CMK (cell line): Measurements from ENCODE around the gene PLEKHM3.
A peak's percentile ranks its signal among the peaks of the same experiment; 100 is the strongest.

Source experiments
- DNase-seq: peaks from one replicate; pipeline ENCODE4 v3.0.0-alpha.2; 2010; ENCODE audit warnings: low read depth

The PLEKHM3 gene, protein sequence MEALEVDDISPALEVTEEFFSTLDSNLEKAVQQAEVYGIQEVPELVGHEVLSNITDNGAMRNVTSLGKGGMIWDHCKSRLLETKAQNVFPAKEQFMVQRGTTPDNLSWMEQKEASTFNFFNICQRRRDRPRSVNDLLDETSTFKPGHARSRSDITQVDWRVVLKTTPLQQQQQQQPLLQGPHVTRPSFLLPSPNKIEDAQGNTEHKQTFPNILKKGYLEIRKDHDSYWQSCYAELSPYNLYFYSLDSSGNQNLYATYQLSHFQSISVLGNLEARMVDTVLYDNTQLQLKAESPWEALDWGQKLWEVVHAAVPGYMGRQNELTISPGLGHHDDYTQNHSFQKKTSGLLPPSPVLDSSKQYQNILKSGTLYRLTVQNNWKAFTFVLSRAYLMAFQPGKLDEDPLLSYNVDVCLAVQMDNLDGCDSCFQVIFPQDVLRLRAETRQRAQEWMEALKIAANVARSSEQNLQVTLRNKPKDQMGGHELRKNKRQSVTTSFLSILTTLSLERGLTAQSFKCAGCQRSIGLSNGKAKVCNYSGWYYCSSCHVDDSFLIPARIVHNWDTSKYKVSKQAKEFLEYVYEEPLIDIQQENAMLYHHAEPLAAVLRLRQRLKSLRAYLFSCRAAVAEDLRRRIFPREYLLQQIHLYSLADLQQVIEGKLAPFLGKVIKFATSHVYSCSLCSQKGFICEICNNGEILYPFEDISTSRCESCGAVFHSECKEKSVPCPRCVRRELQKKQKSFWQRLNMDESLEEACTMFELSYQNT

DNA sequence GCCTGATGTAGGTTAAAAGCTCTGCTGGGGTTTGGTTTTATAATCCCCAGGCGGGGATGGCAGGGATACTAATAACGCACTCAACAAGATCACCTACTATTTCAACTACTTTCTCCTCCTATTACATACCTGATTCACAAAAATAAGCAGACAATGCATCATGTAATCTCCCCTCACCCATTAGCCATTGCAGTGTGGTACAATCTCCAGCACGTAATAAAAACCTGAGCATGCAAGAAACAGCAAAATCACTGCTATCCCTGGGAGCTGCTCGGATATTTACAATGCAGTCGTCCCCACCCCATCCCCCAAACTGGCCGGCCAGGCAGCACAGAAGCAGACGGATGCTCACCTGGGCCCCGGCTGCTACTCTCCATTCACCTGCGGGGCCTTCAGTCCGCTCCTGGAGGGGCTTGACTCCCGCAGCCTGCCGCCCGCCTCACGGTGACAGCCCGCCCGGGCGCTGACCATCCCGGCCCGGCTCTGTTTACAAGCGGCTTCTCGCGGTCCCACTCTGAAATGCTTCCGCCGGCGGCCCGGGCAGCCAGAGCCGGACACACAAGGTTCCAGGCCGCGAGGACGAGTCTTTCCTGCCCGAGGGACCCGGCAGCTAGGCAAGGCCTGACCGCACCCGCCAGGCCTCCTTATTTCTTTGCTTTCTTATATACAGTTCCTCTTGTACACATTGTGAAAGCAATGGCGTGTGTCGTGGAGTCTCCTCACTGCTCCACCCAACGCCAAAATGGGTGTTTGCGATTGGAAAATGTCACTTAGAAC, at the start of gene PLEKHM3:
Gene PLEKHM3 (minus strand): TSS at position 491 of the 777 bp plus-strand sequence. CDS start 23,888 bp downstream, outside the sequence.
- DNase-seq: peak; percentile 50

DNA sequence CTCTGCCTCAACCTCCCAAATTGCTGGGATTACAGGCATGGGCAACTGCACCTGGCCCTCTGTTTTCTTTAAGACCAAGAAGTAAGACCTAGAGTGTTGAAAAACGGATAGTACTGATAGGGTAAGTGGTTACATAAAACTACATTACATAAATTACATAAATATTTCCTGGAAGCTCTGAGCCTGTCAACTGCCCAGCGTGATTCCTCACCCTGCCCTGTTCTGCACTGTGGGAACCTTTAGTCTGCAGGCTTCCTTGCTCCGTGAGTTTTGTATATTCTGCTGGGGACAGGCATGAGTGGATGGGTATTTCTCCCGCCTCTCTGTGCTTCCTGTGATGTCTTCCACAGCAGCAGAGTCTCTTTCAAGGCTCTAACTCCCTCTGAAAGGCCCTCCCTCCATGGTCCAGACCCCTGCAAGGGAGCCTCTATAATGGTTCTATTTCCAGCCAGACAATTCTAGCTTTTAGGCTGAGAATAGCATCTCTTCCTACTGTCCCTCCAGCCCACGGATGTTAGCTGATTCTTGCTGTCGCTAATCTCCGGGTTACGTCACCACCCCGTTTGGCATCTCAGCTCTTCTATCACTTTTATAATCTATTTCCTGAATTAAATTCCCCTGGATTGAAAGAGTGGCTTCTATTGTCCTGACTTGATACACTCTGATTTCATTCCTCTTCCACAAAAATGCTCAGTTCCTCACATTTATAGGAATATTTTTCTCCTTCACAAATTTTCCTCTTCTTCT, 49.5 kb upstream of the PLEKHM3 start:
- DNase-seq: no peak

DNA sequence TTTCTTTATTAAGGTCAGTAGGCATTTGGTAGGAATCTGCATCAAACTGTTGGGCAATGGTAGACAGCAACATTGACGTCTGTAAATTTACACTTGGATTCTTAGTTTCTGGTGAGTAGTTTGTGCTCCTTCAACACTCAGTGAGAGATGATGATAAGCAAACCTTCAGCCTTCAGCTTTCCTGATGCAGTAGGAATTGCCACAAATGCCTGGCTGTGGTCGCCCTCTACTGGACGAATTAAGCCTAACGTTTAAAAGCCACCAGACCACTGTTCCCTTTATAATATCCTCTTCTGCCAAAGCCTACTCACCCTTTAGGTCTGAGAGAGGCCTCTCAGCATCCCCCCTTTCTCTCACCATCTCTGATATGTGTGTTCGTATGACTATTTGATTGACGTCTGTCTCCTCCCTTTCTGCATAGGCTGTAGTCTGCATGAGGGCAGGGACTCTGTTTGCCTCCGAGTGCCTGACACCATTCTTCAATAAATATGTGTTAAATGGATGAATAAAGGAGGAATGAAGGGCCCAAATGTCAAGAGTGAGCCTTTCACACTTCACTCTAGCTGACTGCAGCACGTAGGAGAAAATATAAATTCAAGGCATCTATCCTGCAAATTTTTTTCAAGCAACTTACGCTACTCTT, 47.0 kb upstream of the PLEKHM3 start:
- no peak for DNase-seq

DNA sequence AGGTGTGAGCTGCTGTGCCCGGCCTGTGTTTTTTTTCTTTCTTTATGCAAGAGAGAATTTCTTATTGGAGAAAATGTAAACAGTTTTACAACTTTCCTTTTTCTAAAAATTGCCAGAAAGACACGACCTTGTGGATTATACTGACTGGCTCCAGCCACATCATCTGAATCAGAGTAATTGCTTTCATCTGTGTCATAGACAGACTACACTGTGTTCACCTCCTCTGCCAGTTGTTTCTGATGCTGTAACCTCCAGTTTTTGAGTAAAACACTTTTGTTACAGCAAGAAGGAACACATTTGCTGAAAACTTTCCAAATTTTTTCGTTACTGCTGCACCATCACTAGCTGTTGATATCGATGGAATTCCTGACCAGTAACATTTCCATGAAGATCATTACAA, 43.9 kb upstream of the PLEKHM3 start:
- no peak for DNase-seq

DNA sequence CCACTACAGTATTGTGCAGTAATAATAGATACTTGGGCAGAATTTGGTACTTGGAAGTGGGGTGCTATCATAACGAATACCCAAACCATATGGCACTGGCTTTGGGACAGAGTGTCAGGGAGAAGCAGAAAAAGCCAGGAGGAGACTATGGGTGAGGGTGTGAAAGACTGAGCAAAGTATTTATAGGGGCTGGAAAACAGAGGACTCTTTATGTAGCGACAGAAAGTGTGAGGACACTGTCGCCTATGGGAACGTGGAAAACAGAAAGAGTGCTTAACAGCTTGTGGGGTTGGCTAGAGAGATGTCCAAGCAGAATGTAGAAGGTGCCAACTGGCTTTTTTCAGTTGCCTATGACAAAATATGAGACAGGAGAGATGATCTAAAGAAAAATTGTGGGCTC, 40.7 kb upstream of the PLEKHM3 start:
- DNase-seq: no peak

DNA sequence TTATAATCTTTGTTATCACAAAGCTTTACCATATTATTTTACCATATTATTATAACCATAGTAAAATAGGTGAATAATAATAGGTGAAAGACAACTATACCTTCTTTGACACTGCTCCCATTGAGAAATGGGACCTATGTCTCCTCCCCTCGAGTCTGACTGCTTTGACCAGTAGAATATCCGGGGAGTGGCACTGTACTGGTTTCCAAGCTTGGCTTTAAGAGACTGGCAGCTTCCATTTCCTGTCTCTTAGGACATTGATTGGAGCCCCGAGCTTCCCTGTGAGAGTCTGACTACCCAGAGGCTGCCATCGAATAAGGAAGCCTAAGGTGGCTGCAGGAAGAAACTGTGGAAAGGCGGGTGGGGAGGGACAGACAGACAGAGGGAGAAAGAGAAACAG, 40.1 kb upstream of the PLEKHM3 start:
- no peak for DNase-seq

DNA sequence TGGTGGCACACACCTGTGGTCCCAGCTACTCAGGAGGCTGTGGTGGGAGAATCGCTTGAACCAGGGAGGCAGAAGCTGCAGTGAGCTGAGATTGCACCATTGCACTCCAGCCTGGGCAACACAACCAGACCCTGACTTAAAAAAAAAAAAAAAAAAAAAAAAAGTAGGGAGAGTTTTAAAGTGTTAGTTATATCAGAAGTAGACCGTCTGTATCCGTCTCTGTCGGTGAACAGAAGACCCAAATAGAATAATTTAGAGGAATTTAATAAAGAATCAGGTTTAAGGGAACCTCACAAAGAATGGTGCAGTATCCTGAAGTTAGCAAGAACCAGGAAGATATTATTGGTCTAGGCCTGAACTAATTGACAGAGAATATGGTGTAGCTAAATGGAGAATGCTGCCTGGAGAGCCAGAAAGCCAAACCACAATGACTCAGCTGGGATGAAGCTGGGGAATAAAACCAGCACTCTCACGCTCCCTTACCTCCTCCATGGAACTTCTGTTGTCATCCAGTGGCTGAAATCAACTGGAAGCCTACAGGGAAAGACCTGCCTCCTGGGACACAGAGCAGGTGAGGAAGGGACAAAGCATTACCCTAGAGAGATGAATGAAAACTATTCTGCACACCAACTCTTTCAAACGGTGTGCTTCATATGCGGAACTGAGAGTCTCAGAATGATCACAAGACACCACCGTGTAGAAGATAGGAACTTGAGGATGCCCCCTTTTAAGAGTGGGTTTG, 39.1 kb upstream of the PLEKHM3 start:
- DNase-seq: no peak

DNA sequence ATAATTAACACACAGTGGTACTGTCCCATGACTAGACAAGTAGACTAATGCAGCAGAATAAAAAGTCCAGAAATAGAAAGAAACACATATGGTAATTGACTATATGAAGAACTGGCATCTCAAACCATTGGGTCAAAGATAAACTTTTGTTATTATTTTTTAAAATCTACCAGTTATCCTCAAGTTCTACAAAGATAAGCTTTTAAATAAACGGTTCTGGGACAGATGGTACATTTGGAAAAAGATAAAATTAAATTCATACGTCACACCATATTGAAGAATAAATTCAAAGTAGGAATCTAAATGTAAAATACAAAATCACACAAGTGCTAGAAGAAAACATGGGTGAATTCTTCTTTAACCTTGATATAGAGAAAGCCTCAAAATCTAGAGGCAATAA, 37.6 kb upstream of the PLEKHM3 start:
- no peak for DNase-seq

DNA sequence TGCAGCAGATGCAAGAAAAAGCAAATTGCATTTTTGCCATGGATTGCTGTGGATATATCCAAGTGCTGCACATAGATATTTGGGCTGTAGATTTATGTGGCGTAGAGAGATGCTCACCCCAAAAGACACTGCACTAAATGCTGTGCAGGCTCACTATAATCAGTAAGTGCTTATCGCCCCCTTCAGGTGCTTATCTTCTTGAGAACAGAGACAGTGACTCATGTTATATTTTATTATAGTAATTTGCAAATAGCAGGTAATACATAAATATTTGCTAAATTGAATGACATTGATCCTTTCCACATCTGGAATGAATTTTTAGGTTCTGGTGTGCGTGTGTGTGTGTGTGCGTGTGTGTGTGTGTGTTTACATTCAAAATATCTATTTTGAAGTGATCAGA, 36.8 kb upstream of the PLEKHM3 start:
- no peak for DNase-seq

DNA sequence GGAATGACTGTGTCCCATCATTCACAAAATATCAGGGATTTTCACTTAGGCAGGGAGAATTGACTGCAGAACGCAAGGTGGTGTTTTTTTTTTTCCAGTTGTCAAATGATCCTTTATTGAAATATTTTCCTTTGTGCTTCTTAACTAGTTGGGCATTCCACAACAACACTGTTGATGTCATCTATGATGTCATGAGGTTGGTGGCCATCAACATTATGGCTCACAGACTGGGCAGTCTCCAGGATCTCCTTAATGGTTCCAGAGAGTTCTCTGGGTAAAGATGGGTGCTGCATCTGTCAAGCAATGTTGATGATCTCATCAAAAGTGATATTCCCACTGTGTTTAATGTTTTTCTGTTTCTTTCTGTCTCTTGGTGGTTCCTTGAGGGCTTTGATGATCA, 31.8 kb upstream of the PLEKHM3 start:
- DNase-seq: no peak

DNA sequence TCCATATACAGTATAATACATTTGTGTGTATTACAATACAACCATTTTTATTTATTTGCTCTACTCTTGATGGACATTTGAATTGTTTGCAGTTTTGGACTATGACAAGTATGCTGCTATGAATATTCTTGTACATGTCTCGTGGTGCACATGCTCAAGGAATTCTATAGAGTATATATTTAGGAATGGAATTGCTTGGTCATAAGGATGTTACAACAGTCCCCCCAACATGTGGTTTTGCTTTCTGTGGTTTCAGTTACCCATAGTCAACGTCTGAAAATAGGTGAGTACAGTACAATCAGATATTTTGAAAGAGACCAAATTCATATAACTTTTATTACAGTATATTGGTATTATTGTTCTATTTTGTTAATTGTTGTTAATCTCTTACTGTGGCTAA, 24.1 kb upstream of the PLEKHM3 start:
- no peak for DNase-seq

DNA sequence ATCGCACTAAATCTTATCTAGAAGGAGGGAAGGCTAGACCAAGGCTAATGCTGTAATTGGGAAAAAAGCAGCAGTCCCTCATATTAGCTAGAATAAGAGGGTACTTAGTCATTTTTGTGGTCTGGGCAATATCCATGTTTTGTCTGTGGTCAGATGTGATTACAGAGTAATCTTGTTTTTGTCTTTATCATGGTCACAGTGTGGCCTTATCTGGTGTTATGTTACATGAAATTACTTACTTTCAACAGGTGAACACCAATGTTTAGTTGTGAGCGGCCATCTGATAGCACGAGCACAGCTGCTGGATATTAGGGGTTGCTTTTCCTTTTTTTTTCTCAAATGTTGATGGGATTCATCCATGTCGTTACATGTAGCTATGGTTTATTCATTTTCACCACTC, 23.7 kb upstream of the PLEKHM3 start:
- no peak for DNase-seq

DNA sequence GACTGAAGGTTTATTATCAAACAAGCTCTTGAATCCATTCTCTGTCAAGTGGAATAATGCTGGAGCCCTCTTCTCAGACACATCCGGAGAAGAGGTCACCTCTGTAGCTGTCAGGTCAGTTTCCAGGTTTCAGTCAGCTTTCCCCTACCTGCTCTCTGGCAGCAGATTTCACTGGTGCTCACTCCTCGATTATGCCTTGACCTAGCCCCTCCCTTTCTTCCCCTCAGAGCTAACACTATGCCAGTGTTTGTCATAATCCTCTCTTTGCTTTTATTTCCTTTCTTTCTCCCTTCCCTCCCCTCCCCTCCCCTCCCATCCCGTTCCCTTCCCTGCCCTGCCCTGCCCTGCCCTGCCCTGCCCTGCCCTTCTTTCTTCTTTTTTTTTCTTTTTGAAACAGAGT, 22.5 kb upstream of the PLEKHM3 start:
- no peak for DNase-seq

DNA sequence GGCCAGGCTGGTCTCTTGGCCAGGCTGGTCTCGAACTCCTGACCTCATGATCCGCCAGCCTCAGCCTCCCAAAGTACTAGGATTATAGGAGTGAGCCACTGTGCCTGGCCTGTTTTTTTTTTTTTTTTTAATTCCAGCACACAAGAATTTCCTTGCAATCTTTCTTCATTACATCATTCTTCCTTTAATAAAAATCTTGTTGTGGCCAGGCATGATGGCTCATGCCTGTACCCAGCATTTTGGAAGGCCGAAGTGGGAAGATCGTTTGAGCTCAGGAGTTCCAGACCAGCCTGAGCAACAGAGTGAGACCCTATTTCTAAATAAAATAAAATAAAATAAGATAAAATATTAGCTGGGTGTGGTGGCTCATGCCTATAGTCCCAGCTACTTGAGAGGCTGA, 21.4 kb upstream of the PLEKHM3 start:
- no peak for DNase-seq

DNA sequence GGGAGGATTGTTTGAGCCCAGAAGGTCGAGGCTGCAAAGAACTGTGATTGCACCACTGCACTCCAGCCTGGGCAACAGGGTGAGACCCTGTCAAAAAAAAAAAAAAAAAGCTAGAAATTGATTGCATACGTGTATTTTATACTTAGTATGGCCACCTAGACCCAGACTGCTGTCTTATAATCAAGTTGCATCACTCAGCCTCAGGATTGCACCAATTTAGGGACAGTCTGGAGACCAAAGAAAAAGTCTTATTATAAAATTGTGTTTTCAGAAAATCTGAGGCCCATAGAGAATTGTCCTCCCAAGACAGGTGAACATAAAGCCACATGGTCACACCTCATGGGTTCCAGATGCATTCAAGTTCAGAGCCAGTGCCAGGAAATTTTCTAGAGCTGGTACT, 17.1 kb upstream of the PLEKHM3 start:
- DNase-seq: no peak

DNA sequence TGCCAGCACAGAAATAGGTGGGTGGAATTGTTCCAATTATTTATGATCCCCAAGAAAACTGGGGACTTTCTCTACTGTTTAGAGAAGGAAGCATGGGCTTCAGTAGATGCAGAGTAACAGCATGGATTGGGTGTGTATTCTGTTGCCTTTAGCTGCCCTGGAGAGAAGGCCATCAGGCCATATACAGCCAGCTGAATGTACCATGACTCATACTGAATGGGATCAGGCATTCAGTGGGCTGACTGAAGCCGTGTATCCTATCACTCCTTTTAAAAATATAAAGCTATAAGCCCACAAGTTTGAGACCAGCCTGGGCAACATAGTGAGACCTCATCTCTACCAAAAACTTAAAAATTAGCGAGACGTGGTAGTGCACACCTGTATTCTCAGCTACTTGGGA, 16.7 kb upstream of the PLEKHM3 start:
- DNase-seq: no peak

DNA sequence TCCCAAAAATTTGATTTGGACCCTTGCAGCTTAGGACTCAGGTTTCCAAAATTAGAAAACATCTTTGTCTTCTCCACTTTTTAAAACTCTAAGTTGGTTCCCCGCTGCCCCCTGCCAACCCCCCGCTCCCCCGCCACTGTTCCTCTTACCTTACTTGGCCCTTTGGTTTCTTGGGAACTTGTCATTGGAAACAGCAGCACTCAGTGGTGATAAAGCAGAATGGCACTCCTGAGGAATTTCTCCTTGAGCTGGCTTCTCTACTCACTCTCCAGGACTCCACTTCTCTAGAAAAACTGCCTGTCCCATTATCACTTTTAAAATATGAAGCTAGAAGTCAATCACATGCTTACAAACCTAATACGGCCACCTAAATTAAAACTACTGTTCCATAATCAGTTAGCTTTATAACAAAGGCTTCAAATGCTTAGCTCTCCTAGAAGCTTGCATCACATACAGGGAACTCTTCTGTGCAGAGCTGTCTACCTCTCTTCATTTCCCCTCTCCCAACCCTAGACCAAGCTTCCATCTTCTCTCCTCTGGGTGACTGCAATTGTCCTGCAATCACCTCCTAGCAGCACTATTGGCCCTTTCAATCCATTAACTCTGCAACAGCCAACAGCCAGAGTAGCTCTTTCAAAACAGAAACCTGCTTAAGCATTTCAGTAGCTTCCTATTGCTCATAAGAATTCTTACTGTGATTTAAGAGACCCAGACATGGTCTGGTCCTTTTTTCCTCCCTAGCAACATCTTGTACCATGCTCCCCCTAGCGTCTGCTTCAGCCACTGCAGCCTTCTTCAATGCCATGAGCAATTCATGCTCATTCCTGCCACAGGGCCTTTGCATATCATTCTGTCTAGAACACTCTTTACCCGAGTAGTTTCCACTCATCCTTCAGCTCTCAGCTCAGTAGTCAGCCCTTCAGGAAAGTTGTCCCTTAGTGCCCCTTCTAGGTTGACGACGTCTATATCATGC, 15.2 kb upstream of the PLEKHM3 start:
- peak; percentile 52 for DNase-seq

DNA sequence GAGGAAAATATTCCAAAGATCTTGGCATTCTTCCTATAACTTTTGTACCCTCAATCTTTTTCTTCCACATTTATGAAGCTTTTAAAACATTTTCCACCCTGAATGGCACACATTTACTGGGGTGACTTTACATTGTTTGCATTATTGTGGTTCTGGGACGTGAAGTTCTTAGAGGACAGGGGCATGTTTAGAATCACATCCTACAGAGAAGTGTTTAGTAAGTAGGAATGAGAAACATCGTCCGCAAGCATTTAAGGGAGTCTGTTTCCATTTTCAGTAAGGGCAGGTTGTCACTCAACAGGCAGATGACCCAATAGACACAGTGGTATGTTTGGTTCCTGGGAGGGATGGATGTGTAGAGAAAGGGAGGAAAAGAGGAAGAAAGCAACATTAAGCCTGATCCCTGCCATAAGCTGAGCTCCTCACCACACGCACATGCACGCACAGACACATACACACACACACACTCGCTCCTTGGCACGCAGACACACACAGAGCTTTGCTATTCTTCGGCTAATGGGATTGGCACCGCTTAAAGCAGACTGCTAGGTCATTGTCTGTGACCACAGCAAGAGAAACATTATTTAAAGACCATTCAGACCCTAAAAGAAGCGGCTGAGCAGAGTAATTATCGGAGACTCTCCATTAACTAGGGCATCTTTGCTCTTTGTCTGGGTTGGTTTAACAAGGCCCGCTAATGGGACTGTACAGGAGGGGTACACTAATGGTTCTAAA, 14.2 kb upstream of the PLEKHM3 start:
- DNase-seq: no peak
